GM18508 (cell line): ENCODE measurements around the gene GJD3.

ENCODE experiments used
- ATAC-seq: cut with Tn5 transposase; IDR thresholded peaks from one replicate; pipeline ENCODE4 v1.9.1; 2021; ENCODE audit warnings: moderate number of reproducible peaks; ENCODE audit not compliant: insufficient read depth, unreplicated experiment

Gene GJD3

GRCh38 chr17:40315206-40315605 lies 49.3 kb downstream of the GJD3 start:
- no peak for ATAC-seq

DNA sequence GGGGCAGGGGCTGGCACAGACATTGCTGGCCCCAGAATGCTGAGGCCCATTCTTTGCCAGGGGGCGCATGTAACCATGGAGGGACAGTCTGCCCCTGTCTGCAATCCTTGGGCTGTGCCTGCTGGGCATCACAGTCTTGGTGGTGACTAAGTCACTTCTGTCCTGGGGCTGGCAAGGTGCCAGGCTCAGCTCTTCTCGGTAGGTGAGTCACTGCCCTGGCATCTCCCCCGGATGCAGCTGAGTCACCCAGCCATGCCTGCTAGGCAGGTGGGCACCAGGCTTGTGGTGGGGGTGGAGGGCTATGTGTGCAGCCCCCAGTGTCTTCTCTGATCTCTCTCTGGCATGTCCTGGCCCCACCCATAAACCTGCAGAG lies 50.0 kb downstream of the GJD3 start:
- ATAC-seq = no peak

DNA sequence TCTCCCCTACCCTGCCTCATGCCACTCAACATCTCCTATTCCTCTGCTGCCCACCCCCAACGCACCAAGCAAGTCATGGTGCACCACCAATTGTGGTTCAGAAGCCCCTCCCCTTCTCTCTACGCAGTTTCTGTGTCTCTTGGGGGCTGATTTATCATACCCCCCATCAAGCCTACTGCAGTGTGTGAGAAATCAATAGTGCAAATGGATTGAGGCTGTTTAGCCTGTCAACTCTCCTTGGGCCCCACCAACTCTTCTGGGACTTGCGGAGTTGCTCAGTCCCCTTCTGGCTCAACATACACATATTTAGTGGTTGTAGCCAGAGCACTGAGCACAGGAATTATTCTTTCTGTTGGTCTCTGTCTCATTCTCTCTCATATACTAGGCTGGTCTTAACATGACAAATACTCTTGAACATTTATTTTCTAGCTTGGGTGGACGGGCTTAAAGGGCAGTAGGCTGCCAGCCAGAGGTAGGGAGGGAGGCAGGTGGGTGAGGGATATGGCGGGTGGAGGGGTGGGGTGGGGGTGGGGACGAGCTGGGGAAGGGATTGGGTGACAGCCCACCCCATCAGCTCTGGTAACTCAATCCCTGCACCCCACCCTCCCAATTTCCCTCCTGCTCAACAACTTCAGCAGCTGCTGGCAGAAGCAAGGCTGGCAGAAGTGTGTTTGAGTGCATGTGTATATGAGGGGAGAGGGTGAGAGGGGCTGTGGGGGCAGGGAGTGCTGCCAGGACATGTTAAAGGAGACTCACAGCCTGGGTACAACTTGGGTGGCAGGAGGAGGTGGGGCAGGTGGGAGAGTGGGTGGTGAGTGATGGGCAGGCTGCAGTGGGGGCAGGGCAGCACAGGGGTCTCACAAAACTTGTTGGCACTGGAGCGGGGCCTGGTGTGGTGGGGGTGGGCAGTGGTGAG lies 50.6 kb downstream of the GJD3 start:
- ATAC-seq = no peak
